ENCODE data around the gene CD8A.
"Not testable (repeated sequence)": the region's sequence is repeated elsewhere in the genome, so short reads cannot be mapped to it uniquely, and the experiment has no call there.

Gene CD8A

GRCh38 chr2:86776532-86776931 lies 14.2 kb downstream of the CD8A start:
- no peak for DNase-seq

- no peak for DNase-seq
Measured at GRCh38 chr2:86775338-86775737, 15.4 kb downstream of the CD8A start.

GRCh38 chr2:86774862-86775261 lies 15.9 kb downstream of the CD8A start:
- no peak for DNase-seq

GRCh38 chr2:86772611-86773010 lies 18.1 kb downstream of the CD8A start:
- no peak for DNase-seq

GRCh38 chr2:86770816-86771301 lies 19.9 kb downstream of the CD8A start:
- DNase-seq, result no peak

GRCh38 chr2:86769838-86770237 lies 20.9 kb downstream of the CD8A start:
- DNase-seq, result no peak

- no peak for DNase-seq
Measured at GRCh38 chr2:86768189-86768949, 22.3 kb downstream of the CD8A start.

- DNase-seq, result no peak
Measured at GRCh38 chr2:86765310-86765695, 25.4 kb downstream of the CD8A start.

- DNase-seq, result no peak
Measured at GRCh38 chr2:86764661-86765309, 25.9 kb downstream of the CD8A start.

- no peak for DNase-seq
Measured at GRCh38 chr2:86760371-86760770, 30.3 kb downstream of the CD8A start.

GRCh38 chr2:86758405-86758804 lies 32.3 kb downstream of the CD8A start:
- DNase-seq, result no peak

- no peak for DNase-seq
Measured at GRCh38 chr2:86753606-86754005, 37.1 kb downstream of the CD8A start.

GRCh38 chr2:86752934-86753333 lies 37.8 kb downstream of the CD8A start:
- no peak for DNase-seq

- no peak for DNase-seq
Measured at GRCh38 chr2:86751778-86752177, 38.9 kb downstream of the CD8A start.

GRCh38 chr2:86750240-86750839 lies 40.4 kb downstream of the CD8A start:
- no peak for DNase-seq

GRCh38 chr2:86747711-86748639 lies 42.7 kb downstream of the CD8A start:
- DNase-seq, result peak in 1 of 2 experiments; percentile 72

GRCh38 chr2:86746939-86747338 lies 43.8 kb downstream of the CD8A start:
- DNase-seq, result no peak

- DNase-seq, result no peak
Measured at GRCh38 chr2:86744152-86744551, 46.6 kb downstream of the CD8A start.

GRCh38 chr2:86741889-86742498 lies 48.7 kb downstream of the CD8A start:
- not testable (repeated sequence) for DNase-seq

GRCh38 chr2:86739889-86740288 lies 50.8 kb downstream of the CD8A start:
- not testable (repeated sequence) for DNase-seq

- DNase-seq, result not testable (repeated sequence)
Measured at GRCh38 chr2:86739485-86739884, 51.2 kb downstream of the CD8A start.

GRCh38 chr2:86734896-86735295 lies 55.8 kb downstream of the CD8A start:
- not testable (repeated sequence) for DNase-seq
